SK-N-MC (cell line): ENCODE data around the gene PTEN.

Experiments used
- EZH2 ChIP-seq: fragments of 200-600 bp; sonication (generic); IDR thresholded peaks from one replicate; pipeline ENCODE4 v1.6.1; 2017; ENCODE audit warnings: antibody characterized with exemption
- FOXP2 ChIP-seq: optimal IDR thresholded peaks from 2 replicates; pipeline ENCODE3; 2011; ENCODE audit warnings: mild to moderate bottlenecking, moderate library complexity; ENCODE audit not compliant: insufficient read depth; ENCODE audit errors: extremely low read length, control extremely low read depth
- POLR2AphosphoS5 ChIP-seq: IDR thresholded peaks from 2 replicates; pipeline ENCODE4 v1.6.1; 2012; ENCODE audit warnings: mild to moderate bottlenecking, low read depth, low read length, borderline replicate concordance

GRCh38 chr10:87875929-87876571 lies 12.6 kb downstream of the PTEN start:
- TF ChIP-seq POLR2AphosphoS5 (no peak), EZH2 (no peak), FOXP2 (no peak)
